ENCODE data around the gene LIPC.

The LIPC gene

DNA sequence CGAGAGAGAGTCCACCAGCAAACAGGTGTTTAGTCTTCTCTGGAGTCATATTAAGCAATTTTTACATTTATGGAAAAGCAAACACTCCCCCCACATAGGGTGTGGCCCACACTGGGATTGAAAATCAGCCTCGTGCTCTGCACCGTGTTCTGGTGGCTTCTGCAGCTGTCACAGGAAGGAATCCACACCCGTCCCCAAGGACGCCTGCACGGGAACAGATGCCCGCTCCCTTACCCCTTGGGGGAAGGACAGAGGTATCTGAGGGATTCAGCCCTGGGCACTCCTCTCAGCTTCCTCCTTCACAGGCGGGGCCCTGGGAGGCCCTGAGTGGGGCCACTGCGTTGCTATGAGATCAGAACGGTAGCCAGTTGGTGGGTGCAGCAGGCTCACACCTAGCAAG lies 27.8 kb downstream of the LIPC start:
- DNase-seq (ENCODE audit: low read depth) = no peak
- no peak overlapping the region for H3K4me3 ChIP-seq (ENCODE audit: control insufficient read depth, low read depth, low read length)
- TF ChIP-seq, protein P1, sequence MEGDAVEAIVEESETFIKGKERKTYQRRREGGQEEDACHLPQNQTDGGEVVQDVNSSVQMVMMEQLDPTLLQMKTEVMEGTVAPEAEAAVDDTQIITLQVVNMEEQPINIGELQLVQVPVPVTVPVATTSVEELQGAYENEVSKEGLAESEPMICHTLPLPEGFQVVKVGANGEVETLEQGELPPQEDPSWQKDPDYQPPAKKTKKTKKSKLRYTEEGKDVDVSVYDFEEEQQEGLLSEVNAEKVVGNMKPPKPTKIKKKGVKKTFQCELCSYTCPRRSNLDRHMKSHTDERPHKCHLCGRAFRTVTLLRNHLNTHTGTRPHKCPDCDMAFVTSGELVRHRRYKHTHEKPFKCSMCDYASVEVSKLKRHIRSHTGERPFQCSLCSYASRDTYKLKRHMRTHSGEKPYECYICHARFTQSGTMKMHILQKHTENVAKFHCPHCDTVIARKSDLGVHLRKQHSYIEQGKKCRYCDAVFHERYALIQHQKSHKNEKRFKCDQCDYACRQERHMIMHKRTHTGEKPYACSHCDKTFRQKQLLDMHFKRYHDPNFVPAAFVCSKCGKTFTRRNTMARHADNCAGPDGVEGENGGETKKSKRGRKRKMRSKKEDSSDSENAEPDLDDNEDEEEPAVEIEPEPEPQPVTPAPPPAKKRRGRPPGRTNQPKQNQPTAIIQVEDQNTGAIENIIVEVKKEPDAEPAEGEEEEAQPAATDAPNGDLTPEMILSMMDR (IDR thresholded peaks at IDR 0.05; ENCODE audit: control insufficient read depth, insufficient read depth, low read depth, low read length, missing control alignments) = no peak

GRCh38 chr15:58460116-58460790 lies 28.5 kb downstream of the LIPC start:
- TF ChIP-seq, protein P1 (IDR thresholded peaks at IDR 0.05; ENCODE audit: control insufficient read depth, insufficient read depth, low read depth, low read length, missing control alignments) = no peak
- no peak overlapping the region for H3K4me3 ChIP-seq (ENCODE audit: control insufficient read depth, low read depth, low read length)
- no peak for DNase-seq (ENCODE audit: low read depth)

- no peak overlapping the region for H3K4me3 ChIP-seq (ENCODE audit: control insufficient read depth, low read depth, low read length)
- TF ChIP-seq, protein P1 (IDR thresholded peaks at IDR 0.05; ENCODE audit: control insufficient read depth, insufficient read depth, low read depth, low read length, missing control alignments) = no peak
These were observed 29.1 kb downstream of the LIPC start for GRCh38 chr15:58460872-58461271.

GRCh38 chr15:58462547-58462946 lies 30.8 kb downstream of the LIPC start:
- no peak overlapping the region for H3K4me3 ChIP-seq (ENCODE audit: control insufficient read depth, low read depth, low read length)
- DNase-seq (ENCODE audit: low read depth) = no peak
- TF ChIP-seq, protein P1 (IDR thresholded peaks at IDR 0.05; ENCODE audit: control insufficient read depth, insufficient read depth, low read depth, low read length, missing control alignments) = no peak

More at GRCh38 chr15:58460872-58461271, 29.1 kb downstream of the LIPC start:
- DNase-seq (ENCODE audit: low read depth) = no peak

DNA sequence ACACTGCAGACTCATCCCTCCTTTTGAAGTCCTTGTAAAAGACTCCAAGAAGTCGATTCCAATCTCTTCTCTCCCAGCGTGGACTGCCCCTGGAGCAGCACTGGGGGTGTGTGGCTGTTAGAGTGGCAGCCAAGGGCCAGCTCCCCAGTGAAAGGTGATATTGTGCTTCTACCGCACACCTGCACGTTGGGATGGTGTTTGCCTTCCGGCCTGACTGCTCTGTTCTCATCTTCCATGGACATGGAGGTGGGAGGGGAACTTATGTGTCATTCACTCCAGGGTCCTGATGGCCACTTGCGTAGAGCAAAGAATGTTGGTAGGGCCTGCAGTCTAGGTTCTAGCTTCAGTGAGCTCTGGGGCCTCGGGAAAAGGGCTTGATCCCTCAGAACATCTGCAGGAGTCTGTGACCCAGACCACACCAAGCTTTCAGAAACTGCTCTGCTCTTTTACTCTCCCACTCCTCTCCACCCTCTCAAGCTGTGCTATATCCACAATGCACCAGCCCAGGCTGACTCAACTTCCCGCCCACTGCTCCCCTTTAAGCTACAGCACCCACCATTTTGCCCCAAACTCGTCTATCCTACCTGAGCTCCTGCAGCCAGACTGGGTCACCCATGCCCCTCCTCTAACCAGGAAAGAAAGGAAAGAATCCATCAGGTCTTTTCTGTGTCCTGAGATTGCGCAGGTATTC lies 31.3 kb downstream of the LIPC start:
- no peak overlapping the region for H3K4me3 ChIP-seq (ENCODE audit: control insufficient read depth, low read depth, low read length)
- TF ChIP-seq, protein P1 (IDR thresholded peaks at IDR 0.05; ENCODE audit: control insufficient read depth, insufficient read depth, low read depth, low read length, missing control alignments) = no peak
- no peak for DNase-seq (ENCODE audit: low read depth)

DNA sequence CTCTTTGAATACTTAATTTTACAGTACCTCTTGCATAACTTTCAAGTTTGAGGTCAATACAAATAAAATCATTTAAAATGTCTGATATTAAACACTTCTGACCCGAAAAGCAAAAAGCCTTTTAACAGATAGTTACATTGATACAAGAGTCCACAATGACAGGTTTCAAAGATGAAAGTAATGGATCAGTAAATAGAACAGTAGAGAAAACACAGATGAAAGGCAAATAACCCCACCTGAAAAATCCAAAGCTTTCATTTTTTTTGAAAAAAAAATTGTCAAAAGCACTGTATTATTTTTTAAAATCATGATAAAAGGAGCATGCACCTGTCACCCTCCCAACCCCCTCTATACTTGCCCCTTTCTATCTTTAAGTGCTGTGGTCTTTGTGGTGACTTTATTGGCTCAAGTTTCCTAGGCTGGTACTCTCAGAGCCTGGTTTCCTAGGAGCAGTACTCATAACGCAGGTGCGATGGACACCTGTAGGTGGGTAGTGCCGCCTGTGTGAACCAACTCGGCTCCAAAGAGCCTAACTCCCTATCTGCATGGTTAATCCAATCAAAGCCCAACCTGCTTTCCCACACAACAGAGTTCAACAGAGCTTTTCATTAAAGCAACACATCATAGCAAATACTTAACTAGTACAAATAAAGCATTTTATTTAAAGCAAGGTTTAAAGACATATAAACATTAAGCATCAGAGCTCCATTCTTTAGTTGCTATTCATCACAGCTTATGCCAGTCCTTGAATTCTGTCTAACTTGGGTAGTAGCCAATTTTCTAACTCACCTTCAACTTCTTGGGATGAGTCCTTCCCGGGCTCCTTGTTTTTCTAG lies 32.2 kb downstream of the LIPC start:
- no peak for DNase-seq (ENCODE audit: low read depth)
- TF ChIP-seq, protein P1 (IDR thresholded peaks at IDR 0.05; ENCODE audit: control insufficient read depth, insufficient read depth, low read depth, low read length, missing control alignments) = no peak
- H3K4me3 ChIP-seq (ENCODE audit: control insufficient read depth, low read depth, low read length) = no peak overlapping the region

All from AG09309 (cell line).